Measurements from ENCODE around the gene CALY. TPM values are rescaled to one million over a fixed set of nuclear protein-coding genes. Genes with fewer than 3 reads are reported as not detected.
"Not testable (repeated sequence)": the region's sequence is repeated elsewhere in the genome, so short reads cannot be mapped to it uniquely, and the experiment has no call there.

CALY gene
- total RNA-seq, 1 experiment from 2014 or later = not detected

GRCh38 chr10:133377025-133377817 is 40.5 kb upstream of the CALY start:
- no peak overlapping the region for H3K4me3 ChIP-seq (ENCODE audit: low read depth, low read length, poor library complexity, severe bottlenecking)
- peaks cover 5% of the 10 kb centered on the region for H3K4me1 ChIP-seq (ENCODE audit: insufficient read depth, low read length, poor library complexity, severe bottlenecking)
- H3K36me3 ChIP-seq (ENCODE audit: insufficient read depth, low read length, poor library complexity, severe bottlenecking) = no peaks in the 10 kb centered on the region
- H3K27ac ChIP-seq (ENCODE audit: low read depth, low read length, poor library complexity, severe bottlenecking) = no peak overlapping the region
- TF ChIP-seq EZH2 (IDR thresholded peaks at IDR 0.05; ENCODE audit: borderline replicate concordance, low read depth, low read length, poor library complexity, severe bottlenecking) (no peak), CTCF (conservative IDR thresholded peaks at IDR 0.05; ENCODE audit: low read depth, low read length) (no peak)
- no peaks in the 10 kb centered on the region for H3K9me3 ChIP-seq (ENCODE audit: low read depth, low read length, poor library complexity, severe bottlenecking)
- ChIA-PET POLR2A (ENCODE audit: low non-redundant PET) (no interaction called here), CTCF (no interaction called here)
- DNase-seq (ENCODE audit: low spot score) = no peak
- no peaks in the 10 kb centered on the region for H3K27me3 ChIP-seq (replicated peaks; ENCODE audit: insufficient read depth, low read depth, low read length, poor library complexity)
- BruUV-seq (replicated peaks) = no TSS peak
- intact Hi-C loops (cut with micrococcal nuclease; ENCODE audit: unreplicated experiment) = no loop called here

GRCh38 chr10:133376183-133376582 is 39.5 kb upstream of the CALY start:
- H3K36me3 ChIP-seq (ENCODE audit: insufficient read depth, low read length, poor library complexity, severe bottlenecking); H3K27me3 ChIP-seq (replicated peaks; ENCODE audit: insufficient read depth, low read depth, low read length, poor library complexity); H3K4me1 ChIP-seq (ENCODE audit: insufficient read depth, low read length, poor library complexity, severe bottlenecking); POLR2A ChIA-PET (ENCODE audit: low non-redundant PET); CTCF ChIA-PET; H3K9me3 ChIP-seq (ENCODE audit: low read depth, low read length, poor library complexity, severe bottlenecking); H3K4me3 ChIP-seq (ENCODE audit: low read depth, low read length, poor library complexity, severe bottlenecking); BruUV-seq (replicated peaks); DNase-seq (ENCODE audit: low spot score); H3K27ac ChIP-seq (ENCODE audit: low read depth, low read length, poor library complexity, severe bottlenecking); intact Hi-C loops (cut with micrococcal nuclease; ENCODE audit: unreplicated experiment): not testable (repeated sequence)

GRCh38 chr10:133375357-133376115 is 38.8 kb upstream of the CALY start:
- no peaks in the 10 kb centered on the region for H3K36me3 ChIP-seq (ENCODE audit: insufficient read depth, low read length, poor library complexity, severe bottlenecking)
- TF ChIP-seq CTCF (conservative IDR thresholded peaks at IDR 0.05; ENCODE audit: low read depth, low read length) (no peak), EZH2 (IDR thresholded peaks at IDR 0.05; ENCODE audit: borderline replicate concordance, low read depth, low read length, poor library complexity, severe bottlenecking) (no peak)
- intact Hi-C loops (cut with micrococcal nuclease; ENCODE audit: unreplicated experiment) = no loop called here
- POLR2A ChIA-PET (ENCODE audit: low non-redundant PET) = no interaction called here
- H3K4me1 ChIP-seq (ENCODE audit: insufficient read depth, low read length, poor library complexity, severe bottlenecking) = peaks cover 5% of the 10 kb centered on the region
- no peak overlapping the region for H3K27ac ChIP-seq (ENCODE audit: low read depth, low read length, poor library complexity, severe bottlenecking)
- no peaks in the 10 kb centered on the region for H3K27me3 ChIP-seq (replicated peaks; ENCODE audit: insufficient read depth, low read depth, low read length, poor library complexity)
- H3K9me3 ChIP-seq (ENCODE audit: low read depth, low read length, poor library complexity, severe bottlenecking) = no peaks in the 10 kb centered on the region
- no TSS peak for BruUV-seq (replicated peaks)
- no peak for DNase-seq (ENCODE audit: low spot score)
- H3K4me3 ChIP-seq (ENCODE audit: low read depth, low read length, poor library complexity, severe bottlenecking) = no peak overlapping the region
- CTCF ChIA-PET = no interaction called here
